Upper lobe of right lung (tissue), 1 donor: Measurements from ENCODE around the gene TNFSF11. TPM values are rescaled to one million over a fixed set of nuclear protein-coding genes. Genes with fewer than 3 reads are reported as not detected.

Experiments used
- ATAC-seq: fragments of 200-7000 bp; cut with Tn5 transposase; one replicate; pipeline ENCODE4 v1.9.1; 2020; ENCODE audit warnings: mild to moderate bottlenecking, moderate library complexity
- DNase-seq: peaks from one replicate; pipeline ENCODE4 v3.0.0-alpha.2; 2020
- H3K27ac ChIP-seq: fragments of 200-600 bp; one replicate; pipeline ENCODE4 v1.8.0; 2022
- H3K27me3 ChIP-seq: fragments of 200-600 bp; one replicate; pipeline ENCODE4 v1.8.0; 2022; ENCODE audit warnings: mild to moderate bottlenecking
- H3K36me3 ChIP-seq: fragments of 200-600 bp; one replicate; pipeline ENCODE4 v1.8.0; 2022
- H3K4me1 ChIP-seq: fragments of 200-600 bp; one replicate; pipeline ENCODE4 v1.8.0; 2022
- H3K4me3 ChIP-seq: fragments of 200-600 bp; one replicate; pipeline ENCODE4 v1.8.0; 2022; ENCODE audit warnings: mild to moderate bottlenecking
- H3K9me3 ChIP-seq: fragments of 200-600 bp; one replicate; pipeline ENCODE4 v1.8.0; 2022
- CTCF ChIP-seq: fragments of 200-600 bp; IDR thresholded peaks from one replicate; pipeline ENCODE4 v1.8.0; 2022; ENCODE audit warnings: antibody characterized with exemption
- intact Hi-C: fragments of 100-400 bp; cut with DNase I; formaldehyde crosslinking; loops from one replicate; pipeline ENCODE4 v1.11.0; 2022
- total RNA-seq: library from RNA; stranded (reverse); fragmentation: NEBNext Ultra II Directional; extraction: Animal tissue kit (Norgen Biotek cat#: 25700); gene quantifications from one replicate; pipeline ENCODE4 v1.2.1, GENCODE V29; 2021
- donor health status: DM: no; HTN: yes; CAD: no; lungs with severe emphysema.

Gene TNFSF11
- total RNA-seq, 1 donor from 2014 or later = not detected

DNA sequence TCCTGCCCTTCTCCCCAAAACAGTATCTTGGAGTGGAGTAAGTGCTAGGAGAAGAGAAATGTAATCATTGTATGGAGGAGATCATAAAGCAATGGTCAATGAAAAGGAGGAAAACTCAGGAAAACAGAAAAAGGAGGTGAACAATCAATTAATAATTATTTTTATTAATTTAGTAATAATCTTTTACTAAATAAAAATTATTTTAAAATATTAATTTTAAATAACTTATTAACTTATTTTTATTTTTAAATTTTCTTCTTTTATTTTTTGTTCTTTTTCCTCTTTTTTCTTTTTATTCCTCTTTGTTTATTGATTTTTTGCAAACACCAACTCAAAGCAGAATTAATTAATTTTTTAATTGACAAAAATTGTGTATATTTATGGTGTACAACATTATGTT, 80.3 kb downstream of the TNFSF11 start:
- ATAC-seq (no peak), DNase-seq (no peak)
- H3K27me3 ChIP-seq = peaks cover 16% of the 10 kb centered on the region
- intact Hi-C loops = no loop called here
- no peak overlapping the region for H3K4me3 ChIP-seq
- H3K9me3 ChIP-seq = no peaks in the 10 kb centered on the region
- no peaks in the 10 kb centered on the region for H3K4me1 ChIP-seq
- no peak overlapping the region for H3K27ac ChIP-seq
- TF ChIP-seq CTCF = no peak
- no peaks in the 10 kb centered on the region for H3K36me3 ChIP-seq

GRCh38 chr13:42654722-42655121, 80.8 kb downstream of the TNFSF11 start:
- H3K9me3 ChIP-seq = no peaks in the 10 kb centered on the region
- H3K27me3 ChIP-seq = peaks cover 16% of the 10 kb centered on the region
- DNase-seq (no peak), ATAC-seq (no peak)
- no peak overlapping the region for H3K27ac ChIP-seq
- no peaks in the 10 kb centered on the region for H3K36me3 ChIP-seq
- no peak overlapping the region for H3K4me3 ChIP-seq
- intact Hi-C loops = no loop called here
- H3K4me1 ChIP-seq = no peaks in the 10 kb centered on the region
- TF ChIP-seq CTCF = no peak

GRCh38 chr13:42656161-42656560, 82.2 kb downstream of the TNFSF11 start:
- Histone ChIP-seq H3K27ac (no peak overlapping the region), H3K36me3 (no peaks in the 10 kb centered on the region), H3K9me3 (no peaks in the 10 kb centered on the region), H3K4me3 (no peak overlapping the region), H3K4me1 (no peaks in the 10 kb centered on the region), H3K27me3 (peaks cover 16% of the 10 kb centered on the region)
- ATAC-seq (no peak), DNase-seq (no peak)
- no peak for TF ChIP-seq CTCF
- intact Hi-C loops = no loop called here

DNA sequence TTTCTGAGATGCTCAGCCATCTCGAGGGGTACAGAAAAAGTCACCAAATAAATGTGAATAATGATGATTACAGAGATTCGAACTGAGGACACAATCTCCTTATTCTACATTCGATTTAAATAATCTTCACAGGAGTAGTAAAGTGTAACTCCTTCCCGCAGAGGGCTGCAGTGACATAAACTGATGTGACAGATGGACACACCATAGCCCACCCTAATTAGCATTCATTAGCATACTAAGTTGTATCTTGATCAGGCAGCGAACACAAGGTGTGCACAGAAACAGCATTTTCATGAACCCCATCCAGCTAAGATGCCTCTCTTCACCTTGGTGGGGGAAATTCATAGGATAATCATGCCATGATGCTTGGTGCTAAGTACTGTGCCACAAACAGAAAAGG, 83.0 kb downstream of the TNFSF11 start:
- DNase-seq (no peak), ATAC-seq (no peak)
- Histone ChIP-seq H3K27ac (no peak overlapping the region), H3K4me3 (no peak overlapping the region), H3K36me3 (no peaks in the 10 kb centered on the region), H3K27me3 (peaks cover 16% of the 10 kb centered on the region), H3K9me3 (no peaks in the 10 kb centered on the region), H3K4me1 (no peaks in the 10 kb centered on the region)
- intact Hi-C loops = no loop called here
- no peak for TF ChIP-seq CTCF

Other genes starting within 250 kb of the TNFSF11 start
- not detected for gene FAM216B, start 207.4 kb downstream of the TNFSF11 start, total RNA-seq